BLaER1 treated with 17β-estradiol and CSF1 and Interleukin-3, amounts not matched to agents 10 nM and 100 nM (cell line): ENCODE measurements around the gene ZFPM1.

Experiments used
- H3K27ac ChIP-seq, 11 experiments: shearing (Covaris generic); formaldehyde crosslinking; 2 replicates each; pipeline ENCODE4 v1.8.1; 2022
- H3K27me3 ChIP-seq, 11 experiments: shearing (Covaris generic); formaldehyde crosslinking; 2 replicates each; pipeline ENCODE4 v1.8.1; 2022
- H3K36me3 ChIP-seq, 11 experiments: shearing (Covaris generic); formaldehyde crosslinking; 2 replicates each; pipeline ENCODE4 v1.8.1; 2022
- H3K4me1 ChIP-seq, 10 experiments: shearing (Covaris generic); formaldehyde crosslinking; 2 replicates each; pipeline ENCODE4 v1.8.1; 2022
- H3K4me2 ChIP-seq, 11 experiments: shearing (Covaris generic); formaldehyde crosslinking; 2 replicates each; pipeline ENCODE4 v1.8.1; 2022
- H3K4me3 ChIP-seq, 10 experiments: shearing (Covaris generic); formaldehyde crosslinking; 2 replicates each; pipeline ENCODE4 v1.8.1; 2022
- H3K9ac ChIP-seq, 11 experiments: shearing (Covaris generic); formaldehyde crosslinking; 2 replicates each; pipeline ENCODE4 v1.8.1; 2022
- H3K9me3 ChIP-seq, 11 experiments: shearing (Covaris generic); formaldehyde crosslinking; replicated peaks in 1 of 11; 2 replicates each; pipeline ENCODE4 v1.8.1; 2022
- H4K20me1 ChIP-seq, 11 experiments: shearing (Covaris generic); formaldehyde crosslinking; 2 replicates each; pipeline ENCODE4 v1.8.1; 2022
- Cebpa-rat ChIP-seq, 11 experiments: shearing (Covaris generic); IDR thresholded peaks; 2 replicates each; pipeline ENCODE4 v1.8.1; 2022

Gene ZFPM1

GRCh38 chr16:88585269-88585668, 132.2 kb downstream of the ZFPM1 start:
- Histone ChIP-seq H3K36me3 (peaks cover 87 to 100% (median 97%) of the 10 kb centered on the region in 11 experiments), H3K4me1 (peaks cover 0 to 5% (median 0%) of the 10 kb centered on the region in 10 experiments; a peak in 2 of 20 replicates), H3K4me3 (no peak overlapping the region), H3K9ac (peak overlapping the region in 1 of 11 experiments; percentile 8; a peak in 2 of 22 replicates), H3K27me3 (no peaks in the 10 kb centered on the region), H3K4me2 (no peak overlapping the region), H3K27ac (no peak overlapping the region), H4K20me1 (peaks cover 62 to 100% (median 95%) of the 10 kb centered on the region in 11 experiments; a peak in 21 of 22 replicates), H3K9me3 (no peaks in the 10 kb centered on the region)
- TF ChIP-seq Cebpa-rat (IDR thresholded peaks at IDR 0.05) = no peak

GRCh38 chr16:88585927-88586581, 133.0 kb downstream of the ZFPM1 start:
- Histone ChIP-seq H3K27me3 (no peaks in the 10 kb centered on the region), H3K27ac (no peak overlapping the region), H3K9ac (0 out of 22 replicates have a peak overlapping the region, but pooled peaks of 2 of the 11 experiments have one; percentile 2 to 23), H3K9me3 (no peaks in the 10 kb centered on the region), H3K4me1 (peaks cover 0 to 6% (median 0%) of the 10 kb centered on the region in 10 experiments; a peak in 5 of 20 replicates), H3K36me3 (peaks cover 87 to 100% (median 96%) of the 10 kb centered on the region in 11 experiments), H3K4me2 (no peak overlapping the region), H4K20me1 (peaks cover 54 to 97% (median 88%) of the 10 kb centered on the region in 11 experiments; a peak in 21 of 22 replicates), H3K4me3 (no peak overlapping the region)
- TF ChIP-seq Cebpa-rat (IDR thresholded peaks at IDR 0.05) = no peak
